Vagina (tissue), 2 donors: Measurements from ENCODE around the gene SSU72. TPM values are rescaled to one million over a fixed set of nuclear protein-coding genes. Genes with fewer than 3 reads are reported as not detected.

Experiments used
- DNase-seq, 2 donors: peaks; one replicate each; pipeline ENCODE4 v3.0.0-alpha.2; 2017; ENCODE audit errors: extremely low spot score in 2 of 2
- H3K27ac ChIP-seq: fragments of 200-600 bp; sonication (generic); one replicate; pipeline ENCODE4 v1.5.1; 2019
- H3K27me3 ChIP-seq: fragments of 200-600 bp; sonication (generic); one replicate; pipeline ENCODE4 v1.5.1; 2019
- H3K36me3 ChIP-seq, 2 donors: fragments of 200-600 bp; sonication (generic); one replicate each; pipeline ENCODE4 v1.5.1; 2017 to 2019
- H3K4me1 ChIP-seq: fragments of 200-600 bp; sonication (generic); one replicate; pipeline ENCODE4 v1.5.1; 2019
- H3K4me3 ChIP-seq, 2 donors: fragments of 200-600 bp; sonication (generic); 1 replicate in 1 of 2; 2 replicates in 1 of 2; pipeline ENCODE4 v1.5.1; 2016 to 2019
- H3K9me3 ChIP-seq: fragments of 200-600 bp; sonication (generic); one replicate; pipeline ENCODE4 v1.5.1; 2019
- POLR2A ChIP-seq, 2 donors: fragments of 450-650 bp; IDR thresholded peaks; one replicate each; pipeline ENCODE4 v1.6.1; 2017; ENCODE audit warnings: antibody characterized with exemption in 2 of 2, mild to moderate bottlenecking in 2 of 2, moderate library complexity in 2 of 2
- POLR2AphosphoS5 ChIP-seq, 2 donors: sonication (generic); formaldehyde crosslinking; IDR thresholded peaks; one replicate each; pipeline ENCODE4 v1.9.0; 2017; ENCODE audit warnings: antibody characterized with exemption in 2 of 2, mild to moderate bottlenecking in 2 of 2, low read depth in 1 of 2; ENCODE audit not compliant: insufficient read depth in 1 of 2
- intact Hi-C: fragments of 100-400 bp; cut with DNase I; formaldehyde crosslinking; loops from one replicate; pipeline ENCODE4 v1.15.1; 2023
- total RNA-seq: library from RNA; depleted of rRNA; stranded (reverse); fragments of >200 nt; gene quantifications from one replicate; pipeline ENCODE4 v1.2.3, GENCODE V29; 2016
- TF ChIP-seq, protein P1 (sequence below), 3 experiments: fragments of 450-650 bp in 2 of 3; fragments of 200-600 bp in 1 of 3; sonication (generic) in 1 of 3; IDR thresholded peaks; one replicate each; pipeline ENCODE4 v1.5.1; 2017 to 2019; ENCODE audit warnings: antibody characterized with exemption in 3 of 3, mild to moderate bottlenecking in 2 of 3, moderate library complexity in 2 of 3

The SSU72 gene
- total RNA-seq = 105 TPM

- intact Hi-C loops = no loop called here
- Histone ChIP-seq H3K4me1 (peaks cover 48% of the 10 kb centered on the region), H3K4me3 (peak within 1 kb of the TSS; percentile 97 to 100), H3K27me3 (no peaks in the 10 kb centered on the region), H3K9me3 (no peaks in the 10 kb centered on the region), H3K36me3 (no peaks in the 10 kb centered on the region), H3K27ac (peak within 1 kb of the TSS; percentile 98)
- TF ChIP-seq, protein P1, sequence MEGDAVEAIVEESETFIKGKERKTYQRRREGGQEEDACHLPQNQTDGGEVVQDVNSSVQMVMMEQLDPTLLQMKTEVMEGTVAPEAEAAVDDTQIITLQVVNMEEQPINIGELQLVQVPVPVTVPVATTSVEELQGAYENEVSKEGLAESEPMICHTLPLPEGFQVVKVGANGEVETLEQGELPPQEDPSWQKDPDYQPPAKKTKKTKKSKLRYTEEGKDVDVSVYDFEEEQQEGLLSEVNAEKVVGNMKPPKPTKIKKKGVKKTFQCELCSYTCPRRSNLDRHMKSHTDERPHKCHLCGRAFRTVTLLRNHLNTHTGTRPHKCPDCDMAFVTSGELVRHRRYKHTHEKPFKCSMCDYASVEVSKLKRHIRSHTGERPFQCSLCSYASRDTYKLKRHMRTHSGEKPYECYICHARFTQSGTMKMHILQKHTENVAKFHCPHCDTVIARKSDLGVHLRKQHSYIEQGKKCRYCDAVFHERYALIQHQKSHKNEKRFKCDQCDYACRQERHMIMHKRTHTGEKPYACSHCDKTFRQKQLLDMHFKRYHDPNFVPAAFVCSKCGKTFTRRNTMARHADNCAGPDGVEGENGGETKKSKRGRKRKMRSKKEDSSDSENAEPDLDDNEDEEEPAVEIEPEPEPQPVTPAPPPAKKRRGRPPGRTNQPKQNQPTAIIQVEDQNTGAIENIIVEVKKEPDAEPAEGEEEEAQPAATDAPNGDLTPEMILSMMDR (IDR thresholded peaks at IDR 0.05) = no peak
- TF ChIP-seq POLR2A (IDR thresholded peaks at IDR 0.05) (peak; percentile 44 to 74), POLR2AphosphoS5 (IDR thresholded peaks at IDR 0.05; ENCODE audit: insufficient read depth in 1 of 2, low read depth in 1 of 2) (peak; percentile 75 to 97)
- no peak for DNase-seq
These were observed at the start of gene SSU72 for GRCh38 chr1:1574721-1575537. Gene SSU72, minus strand, starts transcription at chr1:1574863. Its CDS starts 306 bp downstream, at chr1:1574557.

GRCh38 chr1:1623631-1624442, 49.2 kb upstream of the SSU72 start:
- TF ChIP-seq POLR2A (IDR thresholded peaks at IDR 0.05) (no peak), POLR2AphosphoS5 (IDR thresholded peaks at IDR 0.05; ENCODE audit: insufficient read depth in 1 of 2, low read depth in 1 of 2) (no peak)
- TF ChIP-seq, protein P1 (IDR thresholded peaks at IDR 0.05) = no peak
- peaks cover 11% of the 10 kb centered on the region for H3K4me1 ChIP-seq
- no peaks in the 10 kb centered on the region for H3K27me3 ChIP-seq
- no peaks in the 10 kb centered on the region for H3K36me3 ChIP-seq
- intact Hi-C loops = no loop called here
- H3K27ac ChIP-seq = no peak overlapping the region
- H3K9me3 ChIP-seq = no peaks in the 10 kb centered on the region
- DNase-seq = no peak
- H3K4me3 ChIP-seq = no peak overlapping the region

DNA sequence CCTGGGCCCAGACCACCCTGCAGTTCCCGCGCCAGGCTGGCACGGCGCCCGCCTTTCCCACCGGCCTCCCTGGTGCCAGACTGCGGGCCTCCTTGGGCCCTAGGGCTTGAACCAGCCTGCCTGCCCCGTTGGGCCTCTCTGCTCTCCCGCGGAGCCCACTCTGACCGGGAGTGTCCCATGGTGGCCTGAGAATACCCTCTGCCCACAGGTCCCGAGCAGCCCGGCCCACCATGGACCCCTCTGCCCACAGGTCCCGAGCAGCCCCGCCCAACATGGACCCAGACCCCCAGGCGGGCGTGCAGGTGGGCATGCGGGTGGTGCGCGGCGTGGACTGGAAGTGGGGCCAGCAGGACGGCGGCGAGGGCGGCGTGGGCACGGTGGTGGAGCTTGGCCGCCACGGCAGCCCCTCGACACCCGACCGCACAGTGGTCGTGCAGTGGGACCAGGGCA, 48.5 kb upstream of the SSU72 start:
- intact Hi-C loops = no loop called here
- Histone ChIP-seq H3K9me3 (no peaks in the 10 kb centered on the region), H3K27me3 (no peaks in the 10 kb centered on the region), H3K36me3 (peaks cover 0 to under 1% of the 10 kb centered on the region in 2 donors), H3K4me1 (peaks cover 11% of the 10 kb centered on the region), H3K4me3 (no peak overlapping the region), H3K27ac (no peak overlapping the region)
- TF ChIP-seq POLR2A (IDR thresholded peaks at IDR 0.05) (no peak), POLR2AphosphoS5 (IDR thresholded peaks at IDR 0.05; ENCODE audit: insufficient read depth in 1 of 2, low read depth in 1 of 2) (no peak)
- TF ChIP-seq, protein P1 (IDR thresholded peaks at IDR 0.05) = no peak
- DNase-seq = no peak

- TF ChIP-seq, protein P1 (IDR thresholded peaks at IDR 0.05) = no peak
- TF ChIP-seq POLR2A (IDR thresholded peaks at IDR 0.05) (no peak), POLR2AphosphoS5 (IDR thresholded peaks at IDR 0.05; ENCODE audit: insufficient read depth in 1 of 2, low read depth in 1 of 2) (no peak)
- peaks cover 13% of the 10 kb centered on the region for H3K4me1 ChIP-seq
These were observed 48.1 kb upstream of the SSU72 start for GRCh38 chr1:1622788-1623094.

More at GRCh38 chr1:1622788-1623094, 48.1 kb upstream of the SSU72 start:
- H3K36me3 ChIP-seq = peaks cover 0 to 5% of the 10 kb centered on the region in 2 donors
- no peak for DNase-seq
- H3K27ac ChIP-seq = no peak overlapping the region
- no peaks in the 10 kb centered on the region for H3K9me3 ChIP-seq
- intact Hi-C loops = no loop called here
- H3K4me3 ChIP-seq = no peak overlapping the region
- H3K27me3 ChIP-seq = no peaks in the 10 kb centered on the region
